T-helper 1 cell treated with Interleukin-12 subunit alpha and Interleukin-12 subunit beta and Interleukin-4 antibody, amounts not matched to agents 30 μg/mL and 1 μg/mL, for 36 hours (primary cell): ENCODE measurements around the gene TMEM235.

Experiments
- H3K27ac Mint-ChIP-seq: one replicate; pipeline ENCODE4 v1.8.0; 2021; ENCODE audit warnings: mild to moderate bottlenecking, mixed read lengths
- H3K27me3 Mint-ChIP-seq: one replicate; pipeline ENCODE4 v1.8.0; 2021; ENCODE audit warnings: low read depth, mixed read lengths
- H3K36me3 Mint-ChIP-seq: one replicate; pipeline ENCODE4 v1.8.0; 2021; ENCODE audit warnings: low read depth, mixed read lengths
- H3K4me1 Mint-ChIP-seq: one replicate; pipeline ENCODE4 v1.8.0; 2021; ENCODE audit warnings: low read depth, mixed read lengths
- H3K4me3 Mint-ChIP-seq: one replicate; pipeline ENCODE4 v1.8.0; 2021; ENCODE audit warnings: mild to moderate bottlenecking, moderate library complexity, mixed read lengths
- H3K9me3 Mint-ChIP-seq: one replicate; pipeline ENCODE4 v1.8.0; 2021; ENCODE audit warnings: mixed read lengths

Gene TMEM235

GRCh38 chr17:78206298-78206697 is 25.1 kb upstream of the TMEM235 start:
- H3K36me3 Mint-ChIP-seq, result peaks cover 3% of the 10 kb centered on the region
- H3K27me3 Mint-ChIP-seq, result no peaks in the 10 kb centered on the region
- no peaks in the 10 kb centered on the region for H3K9me3 Mint-ChIP-seq
- no peak overlapping the region for H3K4me3 Mint-ChIP-seq
- H3K27ac Mint-ChIP-seq, result no peak overlapping the region
- H3K4me1 Mint-ChIP-seq, result no peaks in the 10 kb centered on the region

GRCh38 chr17:78208486-78208885 is 22.9 kb upstream of the TMEM235 start:
- H3K4me1 Mint-ChIP-seq, result no peaks in the 10 kb centered on the region
- no peak overlapping the region for H3K27ac Mint-ChIP-seq
- H3K27me3 Mint-ChIP-seq, result no peaks in the 10 kb centered on the region
- peaks cover 3% of the 10 kb centered on the region for H3K36me3 Mint-ChIP-seq
- H3K4me3 Mint-ChIP-seq, result no peak overlapping the region
- no peaks in the 10 kb centered on the region for H3K9me3 Mint-ChIP-seq

- H3K4me1 Mint-ChIP-seq, result peaks cover 5% of the 10 kb centered on the region
- no peak overlapping the region for H3K27ac Mint-ChIP-seq
- no peaks in the 10 kb centered on the region for H3K36me3 Mint-ChIP-seq
- no peak overlapping the region for H3K4me3 Mint-ChIP-seq
- no peaks in the 10 kb centered on the region for H3K27me3 Mint-ChIP-seq
- no peaks in the 10 kb centered on the region for H3K9me3 Mint-ChIP-seq
Observed at GRCh38 chr17:78210111-78210510, 21.3 kb upstream of the TMEM235 start.

- H3K27me3 Mint-ChIP-seq, result no peaks in the 10 kb centered on the region
- no peak overlapping the region for H3K4me3 Mint-ChIP-seq
- no peak overlapping the region for H3K27ac Mint-ChIP-seq
- H3K9me3 Mint-ChIP-seq, result no peaks in the 10 kb centered on the region
- H3K4me1 Mint-ChIP-seq, result peaks cover 10% of the 10 kb centered on the region
- peaks cover 5% of the 10 kb centered on the region for H3K36me3 Mint-ChIP-seq
Observed at GRCh38 chr17:78211032-78211431, 20.4 kb upstream of the TMEM235 start.

- H3K9me3 Mint-ChIP-seq, result no peaks in the 10 kb centered on the region
- peak within 1 kb of the TSS; percentile 92 for H3K27ac Mint-ChIP-seq
- peak within 1 kb of the TSS; percentile 94 for H3K4me3 Mint-ChIP-seq
- H3K36me3 Mint-ChIP-seq, result peaks cover 16% of the 10 kb centered on the region
- no peaks in the 10 kb centered on the region for H3K27me3 Mint-ChIP-seq
- H3K4me1 Mint-ChIP-seq, result peaks cover 15% of the 10 kb centered on the region
Observed at GRCh38 chr17:78214016-78214705, 17.3 kb upstream of the TMEM235 start, which contains the start of gene BIRC5. Gene BIRC5, plus strand, starts transcription at chr17:78214253. Its CDS starts 64 bp downstream, at chr17:78214317.

- Mint-ChIP-seq H3K27me3 (no peaks in the 10 kb centered on the region), H3K36me3 (peaks cover 20% of the 10 kb centered on the region), H3K27ac (peak overlapping the region; percentile 92)
Observed at GRCh38 chr17:78214706-78215061, 16.7 kb upstream of the TMEM235 start.

GRCh38 chr17:78219396-78220150 is 11.9 kb upstream of the TMEM235 start:
- Mint-ChIP-seq H3K27ac (no peak overlapping the region), H3K36me3 (peaks cover 41% of the 10 kb centered on the region), H3K9me3 (no peaks in the 10 kb centered on the region), H3K4me3 (no peak overlapping the region), H3K4me1 (peaks cover 16% of the 10 kb centered on the region), H3K27me3 (no peaks in the 10 kb centered on the region)

More at GRCh38 chr17:78214706-78215061, 16.7 kb upstream of the TMEM235 start:
- peak overlapping the region; percentile 94 for H3K4me3 Mint-ChIP-seq
- peaks cover 17% of the 10 kb centered on the region for H3K4me1 Mint-ChIP-seq
- no peaks in the 10 kb centered on the region for H3K9me3 Mint-ChIP-seq

GRCh38 chr17:78223061-78223460 is 8.4 kb upstream of the TMEM235 start:
- Mint-ChIP-seq H3K4me3 (no peak overlapping the region), H3K27ac (no peak overlapping the region), H3K36me3 (peaks cover 36% of the 10 kb centered on the region), H3K9me3 (no peaks in the 10 kb centered on the region), H3K27me3 (peaks cover 5% of the 10 kb centered on the region), H3K4me1 (peaks cover 8% of the 10 kb centered on the region)

GRCh38 chr17:78223765-78224164 is 7.7 kb upstream of the TMEM235 start:
- Mint-ChIP-seq H3K36me3 (peaks cover 33% of the 10 kb centered on the region), H3K27me3 (peaks cover 10% of the 10 kb centered on the region), H3K4me1 (peaks cover 8% of the 10 kb centered on the region), H3K4me3 (no peak overlapping the region), H3K9me3 (no peaks in the 10 kb centered on the region), H3K27ac (no peak overlapping the region)

- no peaks in the 10 kb centered on the region for H3K9me3 Mint-ChIP-seq
- H3K27me3 Mint-ChIP-seq, result peaks cover 12% of the 10 kb centered on the region
- peaks cover 6% of the 10 kb centered on the region for H3K4me1 Mint-ChIP-seq
- peaks cover 28% of the 10 kb centered on the region for H3K36me3 Mint-ChIP-seq
- no peak overlapping the region for H3K4me3 Mint-ChIP-seq
- no peak overlapping the region for H3K27ac Mint-ChIP-seq
Observed at GRCh38 chr17:78224231-78225087, 7.0 kb upstream of the TMEM235 start.

- peaks cover 24% of the 10 kb centered on the region for H3K36me3 Mint-ChIP-seq
- H3K27me3 Mint-ChIP-seq, result peaks cover 18% of the 10 kb centered on the region
- peaks cover 6% of the 10 kb centered on the region for H3K4me1 Mint-ChIP-seq
- no peak overlapping the region for H3K4me3 Mint-ChIP-seq
- H3K9me3 Mint-ChIP-seq, result no peaks in the 10 kb centered on the region
- no peak overlapping the region for H3K27ac Mint-ChIP-seq
Observed at GRCh38 chr17:78225088-78225865, 6.2 kb upstream of the TMEM235 start.

GRCh38 chr17:78226055-78226758 is 5.2 kb upstream of the TMEM235 start:
- Mint-ChIP-seq H3K4me1 (peaks cover 6% of the 10 kb centered on the region), H3K27me3 (peaks cover 27% of the 10 kb centered on the region), H3K36me3 (peaks cover 21% of the 10 kb centered on the region), H3K4me3 (no peak overlapping the region), H3K27ac (no peak overlapping the region), H3K9me3 (no peaks in the 10 kb centered on the region)

GRCh38 chr17:78226759-78227454 is 4.5 kb upstream of the TMEM235 start:
- Mint-ChIP-seq H3K4me3 (no peak overlapping the region), H3K4me1 (peaks cover 6% of the 10 kb centered on the region), H3K27ac (no peak overlapping the region), H3K27me3 (peaks cover 32% of the 10 kb centered on the region), H3K9me3 (no peaks in the 10 kb centered on the region), H3K36me3 (peaks cover 21% of the 10 kb centered on the region)
